GM21619 (cell line): ENCODE data around the gene HBZ.
"Not testable (repeated sequence)": the region's sequence is repeated elsewhere in the genome, so short reads cannot be mapped to it uniquely, and the experiment has no call there.

Experiments used
- ATAC-seq: cut with Tn5 transposase; IDR thresholded peaks from one replicate; pipeline ENCODE4 v1.9.1; 2021; ENCODE audit not compliant: unreplicated experiment

The HBZ gene

DNA sequence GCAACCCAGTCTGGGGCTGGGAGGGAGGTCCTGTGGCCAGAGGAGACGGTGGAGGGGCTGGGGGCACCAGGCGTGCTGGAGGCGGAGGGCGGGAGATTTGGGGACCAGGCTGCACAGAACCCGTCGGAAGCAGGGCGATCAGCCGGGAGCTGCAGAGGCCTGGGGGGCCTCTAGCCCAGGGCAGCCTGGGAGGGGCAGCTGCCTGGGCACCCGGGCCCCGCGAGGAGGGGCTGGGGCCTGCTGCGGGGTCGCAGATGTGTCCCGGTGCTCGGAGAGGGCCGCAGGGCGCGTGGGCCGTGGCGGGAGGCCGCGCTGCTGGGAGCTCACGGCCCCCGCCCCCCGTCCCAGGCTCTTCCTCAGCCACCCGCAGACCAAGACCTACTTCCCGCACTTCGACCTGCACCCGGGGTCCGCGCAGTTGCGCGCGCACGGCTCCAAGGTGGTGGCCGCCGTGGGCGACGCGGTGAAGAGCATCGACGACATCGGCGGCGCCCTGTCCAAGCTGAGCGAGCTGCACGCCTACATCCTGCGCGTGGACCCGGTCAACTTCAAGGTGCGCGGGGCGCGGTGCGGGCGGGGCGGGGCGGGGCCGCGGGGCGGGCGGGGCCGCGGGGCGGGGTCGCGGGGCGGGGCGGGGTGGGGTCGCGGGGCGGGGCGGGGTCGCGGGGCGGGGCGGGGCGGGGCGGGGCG, 11.8 kb downstream of the HBZ start:
- ATAC-seq, result not testable (repeated sequence)

GRCh38 chr16:164827-165538, 12.5 kb downstream of the HBZ start:
- no peak for ATAC-seq

- ATAC-seq, result no peak
These were observed 13.3 kb downstream of the HBZ start, which contains the start of gene HBM for GRCh38 chr16:165539-166374. HBM (plus strand) TSS chr16:165978; CDS start chr16:165998, 20 bp downstream.

DNA sequence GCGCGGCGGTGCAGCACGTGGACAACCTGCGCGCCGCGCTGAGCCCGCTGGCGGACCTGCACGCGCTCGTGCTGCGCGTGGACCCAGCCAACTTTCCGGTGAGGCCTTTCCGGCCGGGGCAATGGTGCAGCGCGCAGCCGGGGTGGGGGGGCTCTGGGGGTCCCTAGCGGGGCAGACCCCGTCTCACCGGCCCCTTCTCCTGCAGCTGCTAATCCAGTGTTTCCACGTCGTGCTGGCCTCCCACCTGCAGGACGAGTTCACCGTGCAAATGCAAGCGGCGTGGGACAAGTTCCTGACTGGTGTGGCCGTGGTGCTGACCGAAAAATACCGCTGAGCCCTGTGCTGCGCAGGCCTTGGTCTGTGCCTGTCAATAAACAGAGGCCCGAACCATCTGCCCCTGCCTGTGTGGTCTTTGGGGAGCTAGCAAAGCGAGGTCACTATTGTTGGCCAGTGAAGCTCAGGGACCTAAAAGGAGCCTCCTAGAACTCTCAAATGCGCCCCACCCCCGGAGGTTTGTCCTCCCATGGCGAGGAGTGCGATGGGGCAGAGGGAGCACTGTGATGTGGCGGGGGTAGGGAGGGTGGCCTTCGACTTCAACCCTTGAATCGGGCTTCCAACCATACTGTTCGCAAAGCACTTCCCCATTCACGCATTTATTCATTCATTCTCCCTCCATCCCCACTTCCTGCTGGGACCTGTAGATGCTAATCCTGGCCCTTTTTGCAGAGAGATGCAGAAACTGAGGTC, 14.1 kb downstream of the HBZ start:
- ATAC-seq, result no peak

GRCh38 chr16:167122-167690, 14.8 kb downstream of the HBZ start:
- ATAC-seq, result no peak

GRCh38 chr16:168424-168823, 16.0 kb downstream of the HBZ start:
- ATAC-seq, result no peak

- no peak for ATAC-seq
These were observed 16.6 kb downstream of the HBZ start for GRCh38 chr16:169014-169413.

GRCh38 chr16:170088-170507, 17.7 kb downstream of the HBZ start:
- ATAC-seq, result not testable (repeated sequence)

- ATAC-seq, result no peak
These were observed 18.3 kb downstream of the HBZ start for GRCh38 chr16:170788-171187.

- not testable (repeated sequence) for ATAC-seq
These were observed 20.0 kb downstream of the HBZ start, which contains the start of gene HBA2 for GRCh38 chr16:172374-172941. HBA2 (plus strand) TSS chr16:172876; CDS start chr16:172913, 37 bp downstream.

- ATAC-seq, result not testable (repeated sequence)
These were observed 20.9 kb downstream of the HBZ start for GRCh38 chr16:173211-173854.

- ATAC-seq, result not testable (repeated sequence)
These were observed 21.7 kb downstream of the HBZ start for GRCh38 chr16:173928-174769.

- no peak for ATAC-seq
These were observed 22.8 kb downstream of the HBZ start for GRCh38 chr16:175011-175949.

- not testable (repeated sequence) for ATAC-seq
These were observed 23.6 kb downstream of the HBZ start for GRCh38 chr16:176006-176405.

DNA sequence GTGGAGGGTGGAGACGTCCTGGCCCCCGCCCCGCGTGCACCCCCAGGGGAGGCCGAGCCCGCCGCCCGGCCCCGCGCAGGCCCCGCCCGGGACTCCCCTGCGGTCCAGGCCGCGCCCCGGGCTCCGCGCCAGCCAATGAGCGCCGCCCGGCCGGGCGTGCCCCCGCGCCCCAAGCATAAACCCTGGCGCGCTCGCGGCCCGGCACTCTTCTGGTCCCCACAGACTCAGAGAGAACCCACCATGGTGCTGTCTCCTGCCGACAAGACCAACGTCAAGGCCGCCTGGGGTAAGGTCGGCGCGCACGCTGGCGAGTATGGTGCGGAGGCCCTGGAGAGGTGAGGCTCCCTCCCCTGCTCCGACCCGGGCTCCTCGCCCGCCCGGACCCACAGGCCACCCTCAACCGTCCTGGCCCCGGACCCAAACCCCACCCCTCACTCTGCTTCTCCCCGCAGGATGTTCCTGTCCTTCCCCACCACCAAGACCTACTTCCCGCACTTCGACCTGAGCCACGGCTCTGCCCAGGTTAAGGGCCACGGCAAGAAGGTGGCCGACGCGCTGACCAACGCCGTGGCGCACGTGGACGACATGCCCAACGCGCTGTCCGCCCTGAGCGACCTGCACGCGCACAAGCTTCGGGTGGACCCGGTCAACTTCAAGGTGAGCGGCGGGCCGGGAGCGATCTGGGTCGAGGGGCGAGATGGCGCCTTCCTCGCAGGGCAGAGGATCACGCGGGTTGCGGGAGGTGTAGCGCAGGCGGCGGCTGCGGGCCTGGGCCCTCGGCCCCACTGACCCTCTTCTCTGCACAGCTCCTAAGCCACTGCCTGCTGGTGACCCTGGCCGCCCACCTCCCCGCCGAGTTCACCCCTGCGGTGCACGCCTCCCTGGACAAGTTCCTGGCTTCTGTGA, 24.3 kb downstream of the HBZ start, which contains the start of gene HBA1:
HBA1 (plus strand) TSS at position 204 of the 906 bp plus-strand sequence; CDS start at position 241, 37 bp downstream.
- not testable (repeated sequence) for ATAC-seq

DNA sequence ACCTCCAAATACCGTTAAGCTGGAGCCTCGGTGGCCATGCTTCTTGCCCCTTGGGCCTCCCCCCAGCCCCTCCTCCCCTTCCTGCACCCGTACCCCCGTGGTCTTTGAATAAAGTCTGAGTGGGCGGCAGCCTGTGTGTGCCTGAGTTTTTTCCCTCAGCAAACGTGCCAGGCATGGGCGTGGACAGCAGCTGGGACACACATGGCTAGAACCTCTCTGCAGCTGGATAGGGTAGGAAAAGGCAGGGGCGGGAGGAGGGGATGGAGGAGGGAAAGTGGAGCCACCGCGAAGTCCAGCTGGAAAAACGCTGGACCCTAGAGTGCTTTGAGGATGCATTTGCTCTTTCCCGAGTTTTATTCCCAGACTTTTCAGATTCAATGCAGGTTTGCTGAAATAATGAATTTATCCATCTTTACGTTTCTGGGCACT, 25.0 kb downstream of the HBZ start:
- no peak for ATAC-seq
